C4-2B (cell line): ENCODE data around the gene PAM.

ENCODE experiments used
- ZFX ChIP-seq: fragments of 450-650 bp; IDR thresholded peaks from 2 replicates; pipeline ENCODE4 v1.6.1; 2017
- TF ChIP-seq, protein P1 (sequence below): fragments of 450-650 bp; conservative IDR thresholded peaks from 2 replicates; pipeline ENCODE4 v1.5.1; 2017; ENCODE audit warnings: mild to moderate bottlenecking

DNA sequence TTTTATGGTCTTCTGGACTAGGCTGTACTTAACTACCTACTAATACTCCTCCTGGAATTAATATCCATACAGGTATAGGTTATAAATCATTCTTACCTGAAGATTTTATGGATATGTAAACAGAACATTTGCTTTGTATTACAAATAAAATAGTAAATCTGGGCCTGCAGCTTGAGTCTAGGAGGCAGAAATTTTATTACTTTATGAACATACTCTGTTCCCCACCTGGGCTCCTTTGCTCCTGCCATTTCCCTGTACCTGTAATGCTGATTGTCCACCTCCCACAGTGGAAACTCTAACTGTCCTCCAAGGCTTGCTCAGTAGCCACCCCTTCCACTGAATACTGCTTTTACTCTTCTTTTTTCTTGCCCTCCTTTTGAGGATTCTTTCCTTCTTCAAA, 108.0 kb downstream of the PAM start:
- TF ChIP-seq, protein P1, sequence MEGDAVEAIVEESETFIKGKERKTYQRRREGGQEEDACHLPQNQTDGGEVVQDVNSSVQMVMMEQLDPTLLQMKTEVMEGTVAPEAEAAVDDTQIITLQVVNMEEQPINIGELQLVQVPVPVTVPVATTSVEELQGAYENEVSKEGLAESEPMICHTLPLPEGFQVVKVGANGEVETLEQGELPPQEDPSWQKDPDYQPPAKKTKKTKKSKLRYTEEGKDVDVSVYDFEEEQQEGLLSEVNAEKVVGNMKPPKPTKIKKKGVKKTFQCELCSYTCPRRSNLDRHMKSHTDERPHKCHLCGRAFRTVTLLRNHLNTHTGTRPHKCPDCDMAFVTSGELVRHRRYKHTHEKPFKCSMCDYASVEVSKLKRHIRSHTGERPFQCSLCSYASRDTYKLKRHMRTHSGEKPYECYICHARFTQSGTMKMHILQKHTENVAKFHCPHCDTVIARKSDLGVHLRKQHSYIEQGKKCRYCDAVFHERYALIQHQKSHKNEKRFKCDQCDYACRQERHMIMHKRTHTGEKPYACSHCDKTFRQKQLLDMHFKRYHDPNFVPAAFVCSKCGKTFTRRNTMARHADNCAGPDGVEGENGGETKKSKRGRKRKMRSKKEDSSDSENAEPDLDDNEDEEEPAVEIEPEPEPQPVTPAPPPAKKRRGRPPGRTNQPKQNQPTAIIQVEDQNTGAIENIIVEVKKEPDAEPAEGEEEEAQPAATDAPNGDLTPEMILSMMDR, result no peak
- no peak for TF ChIP-seq ZFX
